SHP77 (cell line): ENCODE measurements around the gene PPP6C.
"Not testable (repeated sequence)": the region's sequence is repeated elsewhere in the genome, so short reads cannot be mapped to it uniquely, and the experiment has no call there.

Experiments
- DNase-seq, 2 experiments: peaks; one replicate each; lab custom pipeline; 2025; lab: John Stamatoyannopoulos, UW

PPP6C gene

DNA sequence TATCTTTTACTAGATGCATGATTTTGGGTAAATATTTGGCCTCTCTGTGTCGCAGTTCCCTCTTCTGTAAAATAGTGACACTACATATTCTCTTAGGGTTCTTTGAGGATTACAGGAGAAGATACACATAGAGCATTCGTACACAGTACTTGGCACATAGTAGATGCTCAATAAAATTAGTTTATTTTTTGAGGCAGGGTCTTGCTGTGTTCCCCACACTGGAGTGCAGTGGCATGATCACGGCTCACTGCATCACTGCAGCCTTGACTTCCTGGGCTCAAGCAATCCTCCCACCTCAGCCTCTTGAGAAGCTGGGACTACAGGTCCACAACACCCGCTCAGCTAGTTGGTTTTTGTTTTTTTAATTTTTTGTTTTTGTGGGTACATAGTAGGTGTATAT is 47.9 kb downstream of the PPP6C start:
- DNase-seq: no peak

DNA sequence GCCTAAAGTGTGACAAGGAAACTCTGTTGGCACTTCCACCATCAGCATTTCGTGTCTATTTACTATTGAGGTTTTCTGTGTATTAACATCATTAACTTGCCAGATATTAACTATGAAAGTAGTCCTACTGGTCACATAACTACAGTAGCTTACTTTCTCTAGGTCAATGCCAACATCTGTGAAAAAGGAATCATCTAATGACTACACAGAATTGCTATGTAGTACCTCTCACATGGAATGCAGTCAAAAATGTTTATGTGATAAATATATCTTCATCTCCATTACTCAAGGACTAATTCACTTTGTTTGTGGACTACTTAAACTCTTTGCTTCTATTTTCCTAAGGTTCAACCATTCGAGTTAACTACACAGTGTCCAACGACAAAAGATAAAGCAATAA is 48.4 kb downstream of the PPP6C start:
- no peak for DNase-seq

DNA sequence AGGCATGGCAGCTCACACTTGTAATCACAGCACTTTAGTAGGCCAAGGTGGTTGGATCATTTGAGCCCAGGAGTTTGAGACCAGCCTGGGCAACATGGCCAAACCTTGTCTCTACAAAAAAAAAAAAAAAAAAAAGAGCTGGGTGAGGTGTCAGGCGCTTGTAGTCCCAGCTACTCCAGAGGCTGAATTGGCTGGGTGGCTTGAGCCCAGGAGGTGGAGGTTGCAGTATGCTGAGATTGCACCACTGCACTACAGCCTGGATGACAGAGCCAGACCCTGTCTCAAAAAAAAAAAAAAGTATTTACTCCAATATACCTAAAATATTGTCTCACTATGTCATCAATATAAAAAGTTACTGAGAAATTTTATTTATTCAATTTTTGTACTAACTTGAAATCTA is 49.0 kb downstream of the PPP6C start:
- DNase-seq: no peak

DNA sequence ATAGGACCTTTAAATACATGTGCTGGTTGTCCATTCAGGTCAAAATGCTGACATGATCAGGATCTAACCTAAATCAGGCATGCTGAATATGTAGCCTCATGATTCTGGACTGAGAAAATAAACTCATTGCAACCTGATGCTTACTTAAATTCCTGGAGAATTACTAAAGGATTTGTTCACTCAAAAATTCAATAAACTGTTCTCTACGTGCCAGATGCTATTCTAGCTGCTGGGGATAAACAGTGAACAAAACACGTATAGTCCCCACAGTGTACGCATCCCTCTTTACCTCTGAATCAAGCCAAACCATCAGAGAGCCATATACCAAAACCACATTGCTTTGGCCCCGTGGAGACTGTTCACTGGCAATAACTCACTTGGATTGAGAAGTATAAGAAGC is 52.4 kb downstream of the PPP6C start:
- DNase-seq: no peak

DNA sequence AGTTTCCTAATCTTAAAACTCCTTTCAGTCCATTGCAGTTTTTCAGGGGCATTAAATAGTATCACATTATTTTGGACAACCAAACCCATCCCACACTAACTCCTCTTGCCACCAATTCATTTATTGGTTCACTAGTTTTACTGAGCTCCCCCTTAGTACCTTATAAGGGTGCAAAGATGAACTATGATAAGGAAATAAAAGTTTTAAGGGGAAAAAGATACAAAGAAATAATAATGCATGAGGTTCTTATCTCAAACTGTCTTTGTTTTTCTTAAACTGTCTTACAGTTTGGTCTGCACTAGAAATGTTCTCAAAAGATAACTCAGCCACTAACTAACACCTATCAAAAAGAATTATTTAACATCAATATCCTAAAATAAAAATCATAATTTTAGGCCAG is 54.6 kb downstream of the PPP6C start:
- no peak for DNase-seq

DNA sequence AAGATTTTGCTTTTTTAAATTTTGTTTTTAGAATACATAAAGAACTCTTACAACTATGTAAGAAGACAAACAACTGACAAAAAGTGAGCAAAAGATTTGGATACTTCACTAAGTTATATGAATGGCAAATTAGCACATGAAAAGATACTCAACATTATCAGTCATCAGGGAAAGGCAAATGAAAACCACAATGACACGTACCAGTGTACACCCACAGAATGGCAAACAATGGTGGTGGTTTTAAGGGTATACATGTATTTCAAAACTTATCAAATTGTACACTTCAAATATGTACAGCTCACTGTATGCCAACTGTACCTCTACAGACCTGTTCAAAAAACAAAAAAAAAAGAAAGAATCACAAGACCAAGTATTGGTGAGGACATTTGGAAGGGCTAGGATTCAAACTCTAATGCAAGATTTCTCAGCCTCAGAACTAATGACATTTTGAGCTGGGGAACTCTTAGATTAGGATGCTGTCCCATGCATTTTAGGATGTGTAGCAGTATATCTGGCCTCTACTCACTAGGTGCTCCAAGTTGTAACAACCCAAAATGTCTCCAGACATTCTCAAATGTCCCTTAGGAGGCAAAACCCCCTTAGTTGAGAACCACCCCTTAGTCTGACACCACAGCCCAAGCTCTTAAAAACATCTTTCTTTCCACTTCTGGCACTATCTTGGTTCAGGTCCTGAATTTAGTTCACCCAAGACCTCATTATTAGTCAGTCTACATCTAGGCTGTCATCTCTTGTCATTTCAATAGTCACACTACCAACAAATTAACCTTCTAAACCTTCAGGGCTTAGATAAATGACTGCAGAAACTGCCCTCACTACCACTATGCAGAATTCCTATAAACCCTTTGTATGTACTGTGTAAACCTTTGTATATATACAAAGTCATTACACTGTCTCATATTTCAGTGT is 55.9 kb downstream of the PPP6C start:
- DNase-seq: no peak

DNA sequence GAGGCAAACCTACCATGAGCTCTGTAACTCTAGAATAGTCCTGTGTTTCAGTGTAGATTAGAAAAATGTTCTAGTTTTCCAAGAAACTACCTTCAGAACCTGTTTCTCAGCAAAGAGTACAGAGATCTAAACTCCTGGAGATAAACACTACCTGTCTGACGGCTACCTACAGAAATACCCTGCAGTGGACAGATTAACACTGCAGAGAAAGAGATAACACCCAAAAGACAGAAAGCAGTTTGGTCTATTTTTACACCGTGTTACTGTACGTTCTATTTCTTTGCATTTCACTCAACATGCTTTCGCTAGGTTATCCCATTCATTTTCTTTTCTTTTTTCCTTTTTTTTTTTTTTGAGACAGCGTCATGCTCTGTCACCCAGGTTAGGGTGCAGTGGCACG is 57.8 kb downstream of the PPP6C start:
- DNase-seq: no peak

DNA sequence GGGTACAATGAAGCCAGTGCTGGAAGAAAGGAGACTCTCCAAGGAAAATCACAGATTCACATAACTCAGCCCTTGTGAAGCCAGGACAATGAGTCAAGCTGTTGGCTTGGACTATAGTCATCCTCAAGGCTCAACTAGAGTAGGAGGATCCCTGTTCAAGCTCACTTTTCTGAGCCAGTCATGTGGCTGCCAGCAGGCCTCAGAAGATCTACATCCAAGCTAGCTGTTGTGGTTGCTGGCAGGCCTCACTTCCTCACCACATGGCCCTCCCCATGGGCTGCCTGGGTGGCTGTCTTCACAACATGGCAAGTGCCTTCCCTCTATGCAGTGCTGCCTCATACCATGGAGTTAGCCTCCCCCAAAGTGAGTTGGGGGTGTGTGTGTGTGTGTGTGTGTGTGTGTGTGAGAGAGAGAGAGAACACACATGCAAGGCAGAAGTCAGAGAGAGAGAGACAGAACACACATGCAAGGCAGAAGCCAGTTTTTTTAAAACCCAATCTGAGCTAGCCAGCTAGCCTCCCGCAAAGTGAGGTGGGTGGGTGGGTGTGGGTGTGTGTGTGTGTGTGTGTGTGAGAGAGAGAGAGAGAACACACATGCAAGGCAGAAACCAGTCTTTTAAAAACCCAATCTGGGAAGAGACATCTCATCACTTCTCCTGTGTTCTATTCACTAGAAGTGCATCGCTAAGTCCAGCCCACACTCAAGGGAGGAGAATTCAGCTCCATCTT is 63.4 kb downstream of the PPP6C start:
- DNase-seq: no peak

DNA sequence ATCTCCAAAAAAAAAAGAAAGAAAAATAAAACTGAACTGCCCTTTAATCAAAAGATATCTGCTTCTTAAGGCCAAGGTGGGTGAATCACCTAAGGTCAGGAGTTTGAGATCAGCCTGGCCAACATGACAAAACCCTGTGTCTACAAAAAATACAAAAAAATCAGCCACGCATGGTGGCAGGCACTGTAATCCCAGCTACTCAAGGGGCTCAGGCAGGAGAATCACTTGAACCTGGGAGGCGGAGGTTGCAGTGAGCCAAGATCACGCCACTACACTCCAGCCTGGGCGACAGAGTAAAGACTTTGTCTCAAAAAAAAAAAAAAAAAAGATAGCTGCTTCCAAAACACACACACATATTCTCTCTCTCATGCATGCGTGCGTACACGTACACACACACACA is 64.1 kb downstream of the PPP6C start:
- no peak for DNase-seq

DNA sequence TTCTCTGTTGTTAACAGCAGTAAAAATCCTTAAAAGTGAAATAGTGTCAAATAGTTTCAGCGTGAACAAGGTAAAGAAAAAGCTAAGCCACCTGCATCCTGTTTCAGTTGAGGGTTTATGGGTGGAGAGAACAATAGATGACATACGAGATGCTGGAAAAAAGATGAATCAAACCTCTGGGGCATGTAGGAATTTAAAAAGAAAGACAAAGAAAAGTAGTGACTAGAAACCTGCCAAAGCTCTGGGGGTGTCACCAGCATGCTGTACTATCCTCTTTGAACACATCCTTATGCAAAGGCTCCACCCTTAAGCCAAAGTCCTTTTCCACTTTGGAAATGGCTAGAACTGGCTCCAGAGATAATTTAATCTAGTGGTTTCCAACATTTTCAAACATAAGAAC is 68.5 kb downstream of the PPP6C start:
- DNase-seq: peak in 1 of 2 experiments; percentile 2

DNA sequence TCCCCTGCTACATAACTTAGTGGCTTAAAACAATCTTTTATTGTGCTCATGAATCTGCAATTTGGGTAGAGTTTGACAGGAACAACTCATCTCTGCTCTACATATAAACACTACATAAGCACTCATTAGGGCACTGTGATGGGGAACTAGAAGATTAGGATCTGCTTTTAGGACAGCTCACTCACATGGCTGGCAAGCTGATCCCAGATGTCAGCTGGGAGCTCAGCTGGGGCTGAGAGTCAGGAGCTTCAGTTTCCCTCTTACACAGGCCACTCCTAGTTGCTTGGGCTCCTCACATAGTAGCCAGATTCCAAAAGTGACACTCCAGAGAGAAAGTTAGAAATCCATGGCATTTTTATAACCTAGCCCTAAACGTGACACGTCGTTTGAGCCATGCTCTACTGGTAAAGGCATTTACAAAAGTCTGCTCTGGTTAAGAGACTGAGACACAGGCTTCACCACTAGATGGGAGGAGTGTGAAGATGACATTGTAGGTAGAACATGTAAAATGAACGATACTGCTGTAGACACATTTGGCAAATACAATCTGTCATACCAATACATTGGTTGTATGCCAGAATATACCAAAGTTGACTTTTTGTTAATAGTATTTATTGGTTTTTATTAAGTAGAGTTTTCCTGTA is 69.8 kb downstream of the PPP6C start:
- DNase-seq: no peak

DNA sequence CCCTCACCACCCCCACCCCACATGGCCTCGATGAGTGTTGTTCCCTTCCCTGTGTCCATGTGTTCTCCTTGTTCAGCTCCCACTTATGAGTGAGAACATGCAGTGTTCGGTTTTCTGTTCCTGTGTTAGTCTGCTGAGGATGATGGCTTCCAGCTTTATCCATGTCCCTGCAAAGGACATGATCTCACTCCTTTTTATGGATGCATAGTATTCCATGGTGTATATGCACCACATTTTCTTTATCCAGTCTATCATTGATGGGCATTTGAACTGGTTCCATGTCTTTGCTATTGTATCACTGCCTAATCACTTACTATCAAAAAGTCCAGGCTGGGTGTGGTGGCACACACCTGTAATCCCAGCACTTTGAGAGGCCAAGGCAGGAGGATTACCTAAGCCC is 70.9 kb downstream of the PPP6C start:
- DNase-seq: not testable (repeated sequence)

DNA sequence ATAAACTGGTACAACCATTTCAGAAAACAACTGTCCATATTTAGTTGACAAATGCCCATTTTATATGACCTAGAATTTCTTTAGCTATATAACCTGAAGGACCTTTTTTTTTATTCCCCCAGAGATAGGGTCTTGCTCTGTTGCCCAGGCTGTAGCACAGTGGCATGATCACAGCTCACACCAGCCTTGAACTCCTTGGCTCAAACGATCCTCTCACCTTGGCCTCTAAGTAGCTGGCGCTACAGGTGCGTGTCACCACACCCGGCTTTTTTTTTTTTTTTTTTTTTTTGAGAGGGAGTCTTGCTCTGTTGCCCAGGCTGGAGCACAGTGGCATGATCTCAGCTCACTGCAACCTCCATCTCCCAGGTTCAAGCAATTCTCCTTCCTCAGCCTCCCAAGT is 75.1 kb downstream of the PPP6C start:
- DNase-seq: not testable (repeated sequence)

DNA sequence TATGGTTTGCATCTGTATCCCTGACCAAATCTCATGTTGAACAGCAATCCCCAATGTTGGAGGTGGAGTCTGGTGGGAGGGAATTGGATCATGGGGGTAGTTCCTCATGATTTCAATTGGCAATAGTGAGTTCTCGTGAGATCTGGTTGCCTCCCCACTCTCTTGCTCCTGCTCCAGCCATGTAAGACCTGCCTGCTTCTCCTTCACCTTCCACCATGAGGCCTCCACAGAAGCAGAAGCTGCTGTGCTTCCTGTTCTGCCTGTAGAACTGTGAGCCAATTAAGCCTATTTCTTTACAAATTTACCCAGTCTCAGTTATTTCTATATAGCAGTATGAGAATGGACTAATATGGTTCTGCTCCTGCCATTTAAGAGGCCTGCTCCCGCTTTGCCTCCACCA is 79.1 kb downstream of the PPP6C start:
- DNase-seq: no peak

DNA sequence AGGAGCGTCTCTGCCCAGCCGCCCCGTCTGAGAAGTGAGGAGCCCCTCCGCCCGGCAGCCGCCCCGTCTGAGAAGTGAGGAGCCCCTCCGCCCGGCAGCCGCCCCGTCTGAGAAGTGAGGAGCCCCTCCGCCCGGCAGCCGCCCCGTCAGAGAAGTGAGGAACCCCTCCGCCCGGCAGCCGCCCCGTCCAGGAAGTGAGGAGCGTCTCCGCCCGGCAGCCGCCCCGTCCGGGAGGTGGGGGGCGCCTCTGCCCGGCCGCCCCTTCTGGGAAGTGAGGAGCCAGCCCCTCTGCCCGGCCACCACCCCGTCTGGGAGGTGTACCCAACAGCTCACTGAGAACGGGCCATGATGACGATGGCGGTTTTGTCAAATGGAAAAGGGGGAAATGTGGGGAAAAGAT is 81.1 kb downstream of the PPP6C start:
- not testable (repeated sequence) for DNase-seq

DNA sequence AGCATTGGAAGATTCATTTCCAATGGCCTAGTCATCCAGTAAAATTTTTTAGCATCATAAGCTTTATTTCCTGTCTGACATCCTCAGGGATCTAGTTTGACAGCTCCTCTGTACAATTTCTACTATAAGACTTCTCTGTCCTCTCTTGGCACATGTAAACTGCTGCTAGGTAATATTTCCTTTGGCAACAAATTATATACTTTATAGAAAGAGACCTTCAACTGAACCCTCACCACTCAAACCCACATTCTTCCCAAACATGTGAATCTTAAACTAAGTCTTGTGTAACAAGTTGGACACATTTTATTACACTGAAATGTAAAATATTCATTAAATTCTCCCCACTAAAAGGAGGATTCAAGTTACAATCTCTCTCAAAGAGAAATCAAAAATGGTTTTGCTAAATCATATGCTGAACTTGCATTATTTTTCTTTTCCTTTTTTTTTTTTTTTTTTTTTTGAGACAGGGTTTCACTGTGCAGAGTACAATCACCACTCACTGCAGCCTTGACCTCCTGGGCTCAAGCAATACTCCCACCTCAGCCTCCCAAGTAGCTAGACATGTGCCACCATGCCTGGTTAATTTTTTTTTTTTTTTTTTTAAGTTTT is 83.2 kb downstream of the PPP6C start:
- no peak for DNase-seq

DNA sequence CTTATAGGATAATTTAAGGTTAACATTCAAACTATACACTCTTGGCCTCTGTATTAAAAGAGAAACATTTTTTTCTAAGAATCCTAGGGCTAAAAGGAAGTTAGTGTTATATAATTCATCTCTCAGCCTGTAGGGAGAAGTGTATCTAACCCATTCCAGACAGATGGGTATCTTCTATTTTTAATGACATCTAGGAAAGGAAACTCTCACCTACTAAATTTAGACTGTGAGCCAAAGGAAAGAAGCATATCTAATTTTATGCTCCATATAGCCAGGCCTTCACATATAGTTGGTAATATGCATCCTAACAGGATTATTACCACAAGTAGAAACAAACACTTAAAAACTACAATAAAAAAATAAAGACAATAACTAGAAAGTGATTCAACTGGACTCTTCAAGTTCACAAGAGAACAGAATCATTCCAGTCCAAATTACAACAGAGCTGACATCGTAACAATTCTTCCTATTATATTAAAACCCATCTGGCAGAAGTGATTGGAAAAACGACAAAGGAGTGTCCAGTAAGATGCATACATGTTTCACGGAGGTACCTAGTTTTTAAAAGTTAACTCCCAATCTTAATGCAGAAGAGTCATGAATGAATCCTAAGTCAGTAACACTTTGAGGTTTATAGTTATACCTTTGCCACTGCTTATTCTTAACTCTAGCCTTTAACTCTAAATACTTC is 85.7 kb downstream of the PPP6C start:
- no peak for DNase-seq

DNA sequence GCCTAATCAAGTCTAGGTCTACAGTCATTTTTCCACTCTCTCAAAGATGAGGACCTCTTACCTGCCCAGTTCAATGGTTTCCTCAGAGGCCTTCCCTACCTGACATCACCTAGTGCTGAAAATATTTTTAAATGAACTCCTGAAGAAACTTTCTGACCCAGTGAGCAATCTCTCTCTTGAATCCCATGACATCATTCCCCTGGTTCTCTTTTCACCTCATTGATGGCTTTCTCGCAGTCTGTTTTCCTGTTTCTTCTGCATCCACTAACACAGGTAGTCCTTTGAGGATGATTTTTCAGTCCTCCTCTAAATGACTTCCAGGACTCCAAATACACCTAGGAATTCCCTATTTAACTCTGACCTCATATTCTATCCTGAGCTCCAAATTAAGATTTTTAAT is 86.6 kb downstream of the PPP6C start:
- DNase-seq: no peak

DNA sequence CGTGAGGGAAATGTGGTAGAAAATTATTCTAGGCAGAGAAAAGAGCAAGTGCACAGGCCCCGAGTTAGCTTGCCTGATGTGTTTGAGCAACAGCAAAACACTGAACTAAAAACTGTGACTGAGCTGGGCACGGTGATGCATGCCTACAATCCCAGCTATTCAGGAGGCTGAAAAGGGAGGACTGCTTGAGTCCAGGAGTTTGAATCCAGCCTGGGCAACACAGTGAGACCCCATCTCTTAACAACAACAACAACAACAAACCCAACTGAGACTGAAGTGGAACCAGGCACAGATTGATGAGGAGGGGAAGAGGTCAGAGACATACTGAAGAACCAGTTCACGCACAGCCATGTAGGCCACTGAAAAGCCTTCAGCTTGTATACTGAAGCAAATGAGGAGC is 88.8 kb downstream of the PPP6C start:
- DNase-seq: no peak

DNA sequence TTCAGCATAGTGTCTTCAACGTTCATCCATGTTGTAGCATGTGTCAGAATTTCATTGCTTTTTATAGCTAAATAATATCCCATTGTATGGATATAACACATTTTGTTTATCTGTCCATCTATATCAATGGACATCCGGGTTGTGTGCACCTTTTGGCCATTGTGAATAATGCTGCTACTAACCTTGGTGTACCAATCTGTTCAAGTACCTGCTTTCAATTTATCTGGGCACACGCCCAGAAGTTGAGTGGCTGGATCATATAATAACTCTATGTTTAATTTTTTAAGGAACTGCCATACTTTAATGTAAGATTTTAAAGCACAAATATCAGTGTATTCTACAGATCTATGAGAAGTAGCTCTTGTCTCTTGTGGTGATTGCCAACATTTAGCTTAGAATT is 89.8 kb downstream of the PPP6C start:
- no peak for DNase-seq
